Retina (tissue), 1 donor: ENCODE data around the gene ADGRD1.
"Not testable (repeated sequence)": the region's sequence is repeated elsewhere in the genome, so short reads cannot be mapped to it uniquely, and the experiment has no call there.

Experiments
- DNase-seq: peaks from one replicate; pipeline ENCODE4 v3.0.0-alpha.2; 2016

The ADGRD1 gene

DNA sequence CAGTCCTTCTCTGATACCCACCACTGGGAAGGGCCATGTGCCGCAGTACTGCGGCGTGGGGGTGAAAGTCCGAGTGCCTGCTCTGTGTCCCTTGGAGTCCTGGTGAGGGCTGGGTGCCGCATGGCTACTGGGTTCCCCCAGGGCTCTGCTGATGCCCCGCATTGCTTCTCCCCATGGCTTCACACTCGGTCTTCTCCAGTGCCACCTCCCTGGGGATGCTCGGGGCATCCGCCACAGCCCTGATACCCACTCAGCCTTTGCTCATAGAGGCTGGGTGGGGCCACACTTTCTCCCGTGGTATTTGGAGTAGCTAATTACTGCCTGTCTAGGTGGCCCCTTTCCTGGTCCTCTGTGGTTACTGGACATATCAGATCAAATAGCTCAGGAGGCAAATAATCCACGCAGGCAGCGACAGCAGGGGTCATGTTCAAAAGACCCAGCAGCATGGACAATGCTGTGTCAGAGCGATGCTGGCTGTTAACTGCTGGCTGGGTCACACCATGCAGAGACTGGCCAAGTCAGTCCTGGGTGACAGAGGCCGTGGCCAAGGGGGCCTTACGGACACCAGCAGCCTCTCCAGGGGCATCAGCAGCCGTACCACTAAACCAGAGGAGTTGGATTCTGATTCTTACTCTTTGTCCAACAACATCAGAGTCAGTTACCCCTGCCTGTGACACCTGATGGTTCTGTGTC is 106.5 kb downstream of the ADGRD1 start:
- DNase-seq, result no peak

DNA sequence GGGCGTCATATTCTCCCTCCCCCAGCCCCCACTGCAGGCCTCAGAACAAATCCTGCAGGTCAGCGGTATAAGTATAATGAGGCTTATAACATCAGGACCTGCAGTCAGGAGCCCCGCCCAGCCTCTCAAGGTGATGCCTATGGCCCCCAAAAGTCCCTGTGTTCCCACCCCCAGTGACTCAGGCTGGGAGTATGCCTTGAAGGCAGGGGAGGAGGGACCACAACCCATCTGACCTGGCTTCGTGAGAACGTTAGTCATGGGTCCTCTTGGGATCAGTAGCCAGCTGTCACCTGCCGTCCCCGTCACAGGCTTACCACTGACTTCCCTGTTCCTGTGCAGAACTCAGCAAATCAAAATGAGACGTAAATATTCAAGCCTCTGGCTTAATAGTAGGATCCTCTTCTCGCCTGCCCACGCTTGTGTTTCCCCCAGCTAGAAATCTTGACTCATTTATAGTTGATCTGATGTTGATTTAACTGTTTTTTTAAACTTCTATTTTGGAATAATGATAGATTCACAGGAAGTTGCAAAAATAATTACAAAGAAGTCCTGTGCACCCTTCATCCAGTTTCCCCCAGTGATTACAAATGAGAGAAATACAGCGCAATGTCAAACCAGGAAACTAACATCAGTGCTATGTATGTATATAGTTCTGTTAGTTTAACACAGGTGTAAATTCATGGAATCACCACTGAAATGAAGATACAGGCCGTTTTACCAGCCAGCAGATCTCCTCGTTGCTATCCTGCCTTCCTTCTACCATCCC is 107.5 kb downstream of the ADGRD1 start:
- no peak for DNase-seq

DNA sequence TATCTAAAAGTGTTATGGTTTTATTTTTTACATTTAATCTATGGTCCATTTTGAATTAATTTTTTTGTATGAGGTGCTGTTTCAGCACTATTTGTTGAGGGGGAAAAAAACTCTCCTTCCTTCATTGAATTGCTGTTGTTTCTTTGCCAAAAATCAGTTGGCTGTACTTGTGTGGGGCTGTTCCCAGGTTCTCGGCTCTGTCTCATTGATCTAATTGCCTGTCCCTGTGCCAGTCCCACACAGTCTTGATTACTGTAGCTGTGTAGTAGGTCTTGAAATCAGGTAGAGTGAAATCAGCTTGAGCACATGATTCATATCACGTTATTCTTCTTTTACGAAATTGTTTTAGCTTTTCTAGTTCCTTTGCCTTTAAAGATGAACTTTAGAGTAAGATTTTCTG is 109.7 kb downstream of the ADGRD1 start:
- no peak for DNase-seq

DNA sequence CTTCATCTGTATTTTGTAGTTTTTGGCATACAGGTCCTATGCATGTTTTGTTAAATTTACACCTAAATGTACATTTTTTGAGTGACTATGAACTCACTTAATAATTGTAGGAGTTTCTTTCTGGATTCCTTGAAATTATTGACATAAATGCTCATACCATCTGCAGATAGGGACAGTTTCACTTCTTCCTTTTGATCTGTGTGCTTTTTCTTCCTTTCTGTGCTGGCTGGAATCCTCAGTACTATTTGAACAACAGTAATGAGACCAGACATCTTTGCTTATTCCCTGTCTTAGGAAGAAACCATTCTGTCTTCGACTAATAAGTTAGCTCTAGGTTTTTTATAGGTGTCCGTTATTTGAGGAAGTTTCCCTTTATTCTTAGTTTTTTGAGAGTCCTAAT is 110.3 kb downstream of the ADGRD1 start:
- no peak for DNase-seq

DNA sequence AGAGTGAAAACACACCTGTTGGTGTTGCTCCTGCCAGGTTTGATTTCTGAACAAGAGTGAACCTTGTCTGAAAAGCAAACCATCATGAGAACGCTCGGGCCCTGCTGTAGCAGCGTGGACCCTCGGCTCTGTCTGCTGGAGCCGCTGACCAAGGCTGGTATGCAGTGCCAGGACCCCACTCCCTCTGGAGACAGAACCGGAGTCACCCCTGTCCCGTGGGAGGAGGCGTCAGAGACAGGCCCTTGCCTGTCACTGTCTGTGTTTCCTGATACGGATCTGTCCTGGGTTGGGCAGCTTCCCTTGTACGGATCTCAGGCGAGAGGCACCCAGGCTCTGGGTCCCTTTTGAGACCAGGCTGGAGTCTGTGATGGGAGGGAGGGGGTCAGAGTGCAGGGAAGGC is 111.6 kb downstream of the ADGRD1 start:
- DNase-seq, result no peak

GRCh38 chr12:131065801-131066200 is 112.1 kb downstream of the ADGRD1 start:
- no peak for DNase-seq

DNA sequence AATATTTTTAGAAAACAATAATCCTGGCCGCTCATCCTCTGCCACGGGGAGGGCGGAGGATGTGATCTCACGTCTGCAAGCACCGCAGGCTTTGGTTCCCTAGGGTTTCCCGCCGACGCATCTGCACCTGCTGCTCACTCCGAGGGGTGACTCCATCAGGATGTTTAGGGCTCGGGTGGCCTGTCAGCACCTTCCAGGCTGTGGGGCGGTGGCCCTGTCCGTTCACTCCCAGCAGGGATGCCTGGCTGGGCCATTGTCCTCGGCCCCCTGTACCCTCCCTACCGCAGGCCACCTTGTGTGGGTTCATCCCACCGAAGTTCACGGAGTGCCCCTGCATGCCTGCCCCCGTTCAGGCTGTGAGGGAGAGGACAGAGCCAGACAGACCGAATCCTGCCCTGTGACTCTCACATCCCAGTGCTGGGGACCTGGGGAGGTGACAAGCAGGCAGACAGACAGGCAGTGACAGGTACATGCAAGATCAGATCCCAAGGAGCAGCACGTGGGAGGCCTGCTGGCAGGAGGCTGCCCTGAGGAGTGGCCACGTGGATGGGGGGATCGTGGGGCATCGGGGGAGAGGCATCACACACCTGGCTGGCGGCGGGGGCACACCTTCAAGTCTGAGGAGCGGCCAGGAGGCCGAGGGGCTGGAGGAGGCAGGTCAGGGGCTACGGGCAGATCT is 112.6 kb downstream of the ADGRD1 start:
- no peak for DNase-seq

GRCh38 chr12:131066886-131067490 is 113.3 kb downstream of the ADGRD1 start:
- no peak for DNase-seq

DNA sequence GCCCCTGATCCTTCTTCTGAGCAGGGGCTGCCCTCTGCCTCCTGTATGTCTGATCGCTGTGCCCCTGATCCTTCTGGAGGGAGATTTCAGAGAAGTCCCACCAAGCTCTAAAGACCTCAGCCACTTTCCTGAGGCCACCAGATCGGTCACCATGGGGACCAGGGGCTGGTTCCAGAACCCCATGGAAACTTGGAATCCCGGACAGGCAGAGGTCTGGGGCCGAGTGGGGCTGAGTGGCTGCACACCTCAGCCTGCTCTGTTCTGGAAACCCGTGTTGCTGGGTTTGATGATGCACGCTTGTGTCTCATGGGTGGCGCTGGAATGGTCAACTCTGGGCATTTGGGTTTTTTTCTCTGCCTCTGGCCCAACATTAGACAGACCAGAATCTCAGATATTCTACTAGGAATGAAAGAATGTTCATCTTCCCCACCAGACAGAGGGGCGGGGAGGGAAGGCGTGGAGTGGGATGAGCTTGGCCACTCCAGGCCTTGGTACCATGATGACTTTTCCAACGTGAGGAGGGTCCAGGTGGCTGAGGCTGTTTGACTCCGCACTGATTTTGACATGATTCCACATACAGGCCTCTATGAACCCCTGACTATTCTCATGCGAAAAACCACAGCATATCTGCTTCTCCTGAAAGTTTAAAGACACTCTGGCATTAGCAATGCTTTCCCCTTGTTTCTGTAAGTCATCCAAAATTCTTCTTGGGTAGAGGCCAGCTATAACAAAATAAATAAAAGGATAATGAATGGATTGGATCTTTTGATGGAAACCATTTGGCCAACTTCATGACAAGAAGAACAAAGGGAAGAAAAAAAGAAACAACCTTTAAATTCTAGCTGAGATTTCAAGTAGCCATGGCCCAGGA is 114.5 kb downstream of the ADGRD1 start:
- no peak for DNase-seq

- not testable (repeated sequence) for DNase-seq
Measured at GRCh38 chr12:131068926-131069720, 115.4 kb downstream of the ADGRD1 start.

GRCh38 chr12:131070136-131070535 is 116.4 kb downstream of the ADGRD1 start:
- not testable (repeated sequence) for DNase-seq

GRCh38 chr12:131070668-131071067 is 117.0 kb downstream of the ADGRD1 start:
- not testable (repeated sequence) for DNase-seq

DNA sequence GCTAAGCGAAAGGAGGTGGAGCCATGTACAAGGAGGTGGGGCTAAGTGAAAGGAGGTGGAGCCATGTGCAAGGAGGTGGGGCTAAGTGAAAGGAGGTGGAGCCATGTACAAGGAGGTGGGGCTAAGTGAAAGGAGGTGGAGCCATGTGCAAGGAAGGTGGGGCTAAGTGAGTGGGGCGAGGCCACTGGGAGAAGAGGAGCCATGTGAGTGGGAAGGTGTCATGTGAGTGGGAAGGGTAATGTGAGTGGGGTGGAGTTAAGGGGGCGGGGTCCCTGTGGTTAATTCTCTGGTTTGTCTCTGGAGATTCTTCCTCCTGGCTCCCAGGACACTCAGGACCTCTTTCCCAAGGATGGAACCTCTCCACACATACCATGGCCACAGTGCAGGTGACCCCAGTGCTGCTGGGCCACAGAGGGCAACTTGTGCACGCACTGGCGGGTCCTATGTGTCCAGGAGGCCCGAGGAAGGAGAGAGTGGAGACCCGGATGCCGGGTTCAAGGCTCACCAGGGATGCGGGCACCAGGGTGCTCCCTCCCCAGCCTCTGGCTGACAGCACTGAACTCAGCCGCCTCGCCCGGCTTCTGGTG is 117.6 kb downstream of the ADGRD1 start:
- not testable (repeated sequence) for DNase-seq

DNA sequence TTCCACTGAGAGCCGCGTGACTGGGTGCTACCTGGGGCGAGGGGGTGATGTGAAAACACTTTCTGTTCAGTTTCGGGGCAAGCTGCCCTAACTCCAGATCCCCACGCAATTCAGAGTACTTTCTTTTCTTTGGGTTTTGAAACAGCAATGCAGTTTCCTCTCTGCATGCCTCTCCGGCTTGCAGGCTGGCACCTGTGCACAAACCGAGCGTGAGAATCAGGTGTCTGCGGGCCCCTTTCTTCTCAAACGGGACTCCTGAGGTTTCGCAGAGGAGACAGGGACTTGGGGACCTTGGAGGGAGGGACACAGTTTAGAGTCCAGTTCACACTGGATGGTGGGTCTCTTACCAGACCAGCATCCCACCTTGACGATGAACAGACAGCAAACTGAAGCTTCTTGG is 118.2 kb downstream of the ADGRD1 start:
- not testable (repeated sequence) for DNase-seq

GRCh38 chr12:131072451-131073230 is 118.9 kb downstream of the ADGRD1 start:
- DNase-seq, result no peak

DNA sequence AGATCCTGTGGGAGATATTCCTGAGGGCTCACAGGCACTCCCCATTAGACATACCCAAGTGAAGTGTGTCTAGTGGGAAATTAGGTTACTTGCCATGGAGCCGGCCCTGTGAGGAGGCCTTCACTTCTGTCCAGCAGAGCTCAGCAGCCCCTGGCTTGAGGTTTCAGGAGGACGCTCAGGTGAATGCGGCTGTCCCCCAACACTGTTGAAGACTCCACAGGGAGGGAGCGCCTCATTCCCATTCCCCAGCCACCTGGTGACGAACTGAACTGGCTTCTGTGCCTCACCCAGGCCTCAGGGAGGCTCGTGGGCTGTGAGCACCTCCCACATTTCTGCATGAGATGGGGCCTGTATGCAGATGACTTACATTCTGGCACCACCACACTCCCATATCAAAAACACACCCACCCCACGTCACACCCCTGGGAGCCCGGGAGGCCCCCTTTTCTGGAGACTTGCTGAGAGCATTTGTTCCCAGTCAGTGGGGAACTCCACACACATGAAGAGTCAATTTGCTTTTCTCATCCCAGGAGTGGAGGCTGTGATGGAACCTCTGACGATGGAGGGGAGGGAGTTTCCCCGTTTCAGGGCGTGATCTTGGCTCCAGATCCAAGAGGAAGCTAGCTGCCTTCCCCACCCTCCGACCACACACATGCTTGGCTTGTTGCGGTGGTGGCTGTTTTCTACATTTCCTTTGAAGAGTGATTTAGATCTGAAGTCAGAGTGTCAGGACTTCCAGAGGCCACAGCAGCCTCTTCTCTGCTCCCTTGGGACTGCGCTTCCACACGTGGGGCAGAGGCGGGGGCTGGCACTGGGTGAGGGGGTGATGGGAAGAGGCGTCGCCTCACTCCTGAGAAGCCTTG is 120.7 kb downstream of the ADGRD1 start:
- DNase-seq, result no peak

DNA sequence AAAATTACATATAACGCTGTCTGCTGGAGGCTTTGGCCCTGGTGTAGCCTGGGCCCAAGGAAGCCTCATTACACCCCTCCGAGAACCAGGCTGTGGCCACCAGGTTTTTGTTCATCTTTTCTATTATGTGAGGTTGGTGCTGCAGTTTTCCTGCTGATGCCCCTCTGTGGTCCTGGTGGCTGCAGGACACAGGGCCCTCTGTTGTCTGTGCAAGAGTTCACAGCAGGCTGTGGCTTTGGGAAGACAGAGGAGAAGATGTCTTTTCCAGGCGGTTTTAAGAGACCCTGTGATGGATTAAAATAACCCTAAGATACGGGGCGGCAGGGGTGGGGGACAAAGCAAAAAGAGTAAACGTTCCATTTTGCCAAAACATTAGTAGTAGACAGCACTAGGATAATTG is 121.5 kb downstream of the ADGRD1 start:
- no peak for DNase-seq

DNA sequence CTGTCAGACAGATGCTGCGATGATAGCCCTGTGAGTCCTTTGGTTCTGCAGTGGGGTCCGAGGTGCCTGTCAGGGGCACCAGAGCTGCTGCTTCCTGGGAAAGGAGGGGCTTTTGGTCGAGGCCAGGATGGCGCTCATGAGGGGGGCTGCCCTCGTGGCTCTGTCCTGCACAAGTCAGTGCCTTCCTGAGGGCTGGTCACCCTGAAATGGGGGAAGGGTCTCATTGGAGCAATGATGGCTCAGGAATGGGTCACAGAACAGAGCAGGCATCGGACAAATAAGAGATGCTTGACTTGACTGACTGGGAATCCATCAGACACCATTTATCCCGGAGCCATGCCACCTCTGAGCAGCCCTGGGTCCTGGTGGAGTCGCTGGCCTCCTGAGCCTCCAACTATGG is 121.9 kb downstream of the ADGRD1 start:
- DNase-seq, result no peak

DNA sequence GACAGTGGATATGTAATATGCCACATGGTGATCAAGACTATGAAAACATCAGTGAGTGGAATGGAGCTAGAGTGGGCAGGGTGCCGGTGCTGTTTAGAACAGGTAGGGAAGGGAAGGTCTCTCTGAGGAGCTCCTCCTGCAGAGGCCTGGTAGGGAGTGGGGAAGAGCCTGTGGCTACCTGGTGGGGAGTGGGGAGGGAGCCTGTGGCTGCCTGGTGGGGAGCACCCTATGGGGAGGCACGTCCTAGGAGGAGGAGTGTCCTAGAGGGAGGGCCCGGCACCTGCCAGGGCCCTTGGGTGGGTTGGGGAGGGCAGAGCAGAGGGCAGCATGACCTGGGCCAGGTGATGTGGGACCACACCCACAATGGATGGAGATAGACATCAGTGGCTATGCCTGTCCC is 122.6 kb downstream of the ADGRD1 start:
- no peak for DNase-seq
